BLaER1 treated with 17β-estradiol and CSF1 and Interleukin-3, amounts not matched to agents 10 nM and 100 nM (cell line): ENCODE data around the gene RALBP1.

ENCODE experiments used
- H3K27ac ChIP-seq, 11 experiments: shearing (Covaris generic); formaldehyde crosslinking; 2 replicates each; pipeline ENCODE4 v1.8.1; 2022
- H3K27me3 ChIP-seq, 11 experiments: shearing (Covaris generic); formaldehyde crosslinking; 2 replicates each; pipeline ENCODE4 v1.8.1; 2022
- H3K36me3 ChIP-seq, 11 experiments: shearing (Covaris generic); formaldehyde crosslinking; 2 replicates each; pipeline ENCODE4 v1.8.1; 2022
- H3K4me1 ChIP-seq, 10 experiments: shearing (Covaris generic); formaldehyde crosslinking; 2 replicates each; pipeline ENCODE4 v1.8.1; 2022
- H3K4me2 ChIP-seq, 11 experiments: shearing (Covaris generic); formaldehyde crosslinking; 2 replicates each; pipeline ENCODE4 v1.8.1; 2022
- H3K4me3 ChIP-seq, 10 experiments: shearing (Covaris generic); formaldehyde crosslinking; 2 replicates each; pipeline ENCODE4 v1.8.1; 2022
- H3K9ac ChIP-seq, 11 experiments: shearing (Covaris generic); formaldehyde crosslinking; 2 replicates each; pipeline ENCODE4 v1.8.1; 2022
- H3K9me3 ChIP-seq, 11 experiments: shearing (Covaris generic); formaldehyde crosslinking; replicated peaks in 1 of 11; 2 replicates each; pipeline ENCODE4 v1.8.1; 2022
- H4K20me1 ChIP-seq, 11 experiments: shearing (Covaris generic); formaldehyde crosslinking; 2 replicates each; pipeline ENCODE4 v1.8.1; 2022
- Cebpa-rat ChIP-seq, 11 experiments: shearing (Covaris generic); IDR thresholded peaks; 2 replicates each; pipeline ENCODE4 v1.8.1; 2022

The RALBP1 gene

GRCh38 chr18:9558387-9559064, 83.2 kb downstream of the RALBP1 start:
- Histone ChIP-seq H3K27me3 (no peaks in the 10 kb centered on the region), H4K20me1 (peaks cover 0 to 15% (median 0%) of the 10 kb centered on the region in 11 experiments; a peak in 4 of 22 replicates), H3K9ac (no peak overlapping the region), H3K4me2 (peak overlapping the region in 2 of 11 experiments; percentile 30 to 41; a peak in 3 of 22 replicates), H3K4me1 (peaks cover 0 to 40% (median 0%) of the 10 kb centered on the region in 10 experiments; a peak in 6 of 20 replicates), H3K36me3 (peaks cover 86 to 100% (median 99%) of the 10 kb centered on the region in 11 experiments), H3K27ac (no peak overlapping the region; a peak in 1 of 22 replicates), H3K9me3 (peaks cover 2 to 19% (median 11%) of the 10 kb centered on the region in 11 experiments; a peak in 21 of 22 replicates), H3K4me3 (no peak overlapping the region)
- TF ChIP-seq Cebpa-rat (IDR thresholded peaks at IDR 0.05), result no peak

GRCh38 chr18:9559253-9559652, 83.9 kb downstream of the RALBP1 start:
- no peak overlapping the region for H3K4me3 ChIP-seq
- no peak overlapping the region for H3K27ac ChIP-seq
- peaks cover 81 to 100% (median 99%) of the 10 kb centered on the region in 11 experiments for H3K36me3 ChIP-seq
- H3K4me1 ChIP-seq, result peaks cover 0 to 47% (median 0%) of the 10 kb centered on the region in 10 experiments; a peak in 6 of 20 replicates
- H3K9ac ChIP-seq, result no peak overlapping the region
- TF ChIP-seq Cebpa-rat (IDR thresholded peaks at IDR 0.05), result no peak
- H3K9me3 ChIP-seq, result peaks cover 0 to 12% (median 4%) of the 10 kb centered on the region in 11 experiments; a peak in 8 of 22 replicates
- no peak overlapping the region for H3K4me2 ChIP-seq
- H3K27me3 ChIP-seq, result no peaks in the 10 kb centered on the region
- peaks cover 0 to 15% (median 0%) of the 10 kb centered on the region in 11 experiments; a peak in 4 of 22 replicates for H4K20me1 ChIP-seq

DNA sequence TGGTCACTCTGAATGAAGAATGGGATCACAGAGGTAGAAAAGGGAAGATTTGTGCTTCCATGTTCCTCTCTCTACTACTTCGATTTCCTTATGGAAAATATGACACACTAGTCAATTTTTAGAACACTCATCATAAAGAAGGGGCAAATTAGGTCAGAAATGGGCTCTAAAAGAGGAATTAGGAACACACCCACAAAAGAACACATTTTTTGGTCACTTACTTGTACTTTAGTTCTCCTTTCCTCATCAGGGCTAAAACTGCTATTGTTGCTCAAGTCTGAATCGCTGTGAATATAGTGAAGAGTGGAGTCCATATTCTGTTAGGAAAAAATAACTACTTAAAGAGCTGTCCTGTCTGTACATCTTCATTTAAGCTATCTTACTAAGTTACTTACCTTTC, 86.4 kb downstream of the RALBP1 start:
- Histone ChIP-seq H3K4me1 (peaks cover 0 to 58% (median 0%) of the 10 kb centered on the region in 10 experiments; a peak in 6 of 20 replicates), H3K36me3 (peaks cover 71 to 100% (median 96%) of the 10 kb centered on the region in 11 experiments), H3K27ac (peak overlapping the region in 2 of 11 experiments; percentile 24 to 64; a peak in 4 of 22 replicates)

GRCh38 chr18:9562584-9562983, 87.3 kb downstream of the RALBP1 start:
- Histone ChIP-seq H3K4me3 (no peak overlapping the region), H3K27me3 (no peaks in the 10 kb centered on the region), H3K9ac (no peak overlapping the region), H3K27ac (peak overlapping the region in 1 of 11 experiments; percentile 64; a peak in 1 of 22 replicates), H4K20me1 (peaks cover 0 to 27% (median 0%) of the 10 kb centered on the region in 11 experiments; a peak in 7 of 22 replicates), H3K9me3 (no peaks in the 10 kb centered on the region), H3K4me2 (peak overlapping the region in 2 of 11 experiments; percentile 63 to 67; a peak in 4 of 22 replicates), H3K36me3 (peaks cover 71 to 100% (median 96%) of the 10 kb centered on the region in 11 experiments), H3K4me1 (peaks cover 0 to 58% (median 0%) of the 10 kb centered on the region in 10 experiments; a peak in 6 of 20 replicates)
- TF ChIP-seq Cebpa-rat (IDR thresholded peaks at IDR 0.05), result no peak

More for the DNA sequence above, 86.4 kb downstream of the RALBP1 start:
- Histone ChIP-seq H3K4me2 (peak overlapping the region in 3 of 11 experiments; percentile 13 to 67 (median 63); a peak in 5 of 22 replicates), H3K4me3 (no peak overlapping the region), H3K27me3 (no peaks in the 10 kb centered on the region), H3K9ac (0 out of 22 replicates have a peak overlapping the region, but pooled peaks of 1 of the 11 experiments have one; percentile 7), H4K20me1 (peaks cover 0 to 26% (median 0%) of the 10 kb centered on the region in 11 experiments; a peak in 7 of 22 replicates), H3K9me3 (no peaks in the 10 kb centered on the region)
- TF ChIP-seq Cebpa-rat (IDR thresholded peaks at IDR 0.05), result no peak

GRCh38 chr18:9563331-9563730, 88.0 kb downstream of the RALBP1 start:
- H3K4me1 ChIP-seq, result peaks cover 0 to 54% (median 0%) of the 10 kb centered on the region in 10 experiments; a peak in 6 of 20 replicates
- H3K4me2 ChIP-seq, result peak overlapping the region in 1 of 11 experiments; percentile 63; a peak in 1 of 22 replicates
- H3K27me3 ChIP-seq, result no peaks in the 10 kb centered on the region
- H3K4me3 ChIP-seq, result no peak overlapping the region
- H4K20me1 ChIP-seq, result peaks cover 0 to 26% (median 0%) of the 10 kb centered on the region in 11 experiments; a peak in 7 of 22 replicates
- no peaks in the 10 kb centered on the region for H3K9me3 ChIP-seq
- H3K9ac ChIP-seq, result no peak overlapping the region
- TF ChIP-seq Cebpa-rat (IDR thresholded peaks at IDR 0.05), result no peak
- H3K27ac ChIP-seq, result no peak overlapping the region
- H3K36me3 ChIP-seq, result peaks cover 71 to 100% (median 96%) of the 10 kb centered on the region in 11 experiments

GRCh38 chr18:9565407-9565806, 90.1 kb downstream of the RALBP1 start:
- TF ChIP-seq Cebpa-rat (IDR thresholded peaks at IDR 0.05), result no peak
- Histone ChIP-seq H3K9me3 (no peaks in the 10 kb centered on the region), H3K36me3 (peaks cover 72 to 100% (median 96%) of the 10 kb centered on the region in 11 experiments), H3K27me3 (no peaks in the 10 kb centered on the region), H4K20me1 (peaks cover 0 to 24% (median 0%) of the 10 kb centered on the region in 11 experiments; a peak in 6 of 22 replicates), H3K9ac (no peak overlapping the region), H3K27ac (no peak overlapping the region), H3K4me1 (peaks cover 0 to 51% (median 0%) of the 10 kb centered on the region in 10 experiments; a peak in 6 of 20 replicates), H3K4me3 (no peak overlapping the region), H3K4me2 (peak overlapping the region in 1 of 11 experiments; percentile 12; a peak in 1 of 22 replicates)

GRCh38 chr18:9568186-9568585, 92.9 kb downstream of the RALBP1 start:
- Histone ChIP-seq H3K4me3 (no peak overlapping the region), H3K27me3 (no peaks in the 10 kb centered on the region), H3K9ac (no peak overlapping the region), H3K4me1 (peaks cover 0 to 26% (median 0%) of the 10 kb centered on the region in 10 experiments; a peak in 4 of 20 replicates), H3K9me3 (no peaks in the 10 kb centered on the region), H3K36me3 (peaks cover 82 to 100% (median 91%) of the 10 kb centered on the region in 11 experiments), H4K20me1 (peaks cover 0 to 22% (median 0%) of the 10 kb centered on the region in 11 experiments; a peak in 6 of 22 replicates), H3K27ac (no peak overlapping the region), H3K4me2 (no peak overlapping the region)
- no peak for TF ChIP-seq Cebpa-rat (IDR thresholded peaks at IDR 0.05)

DNA sequence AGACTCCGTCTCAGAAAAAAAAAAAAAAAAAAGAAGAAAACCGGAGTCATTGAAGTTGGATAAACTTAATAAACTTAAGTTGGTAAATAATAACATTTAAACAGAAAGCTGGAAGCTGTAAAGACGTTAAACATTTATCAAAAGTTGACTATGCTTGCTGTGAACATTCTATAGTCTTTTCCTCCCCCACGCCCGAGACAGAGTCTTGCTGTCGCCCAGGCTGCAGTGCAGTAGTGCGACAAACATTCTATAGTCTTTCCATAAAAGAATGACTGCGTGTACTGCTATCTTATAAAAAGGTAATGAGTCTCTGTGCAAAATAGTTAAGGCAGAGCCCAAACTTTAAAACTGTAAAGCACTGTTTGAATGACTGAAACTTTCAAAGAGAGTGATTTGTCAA, 93.9 kb downstream of the RALBP1 start:
- H3K27ac ChIP-seq, result no peak overlapping the region
- no peak overlapping the region for H3K4me2 ChIP-seq
- peaks cover 0 to 22% (median 0%) of the 10 kb centered on the region in 11 experiments; a peak in 6 of 22 replicates for H4K20me1 ChIP-seq
- peaks cover 0 to 16% (median 0%) of the 10 kb centered on the region in 10 experiments; a peak in 3 of 20 replicates for H3K4me1 ChIP-seq
- H3K36me3 ChIP-seq, result peaks cover 81 to 100% (median 90%) of the 10 kb centered on the region in 11 experiments
- no peak for TF ChIP-seq Cebpa-rat (IDR thresholded peaks at IDR 0.05)
- no peak overlapping the region for H3K4me3 ChIP-seq
- H3K27me3 ChIP-seq, result no peaks in the 10 kb centered on the region
- H3K9ac ChIP-seq, result no peak overlapping the region
- H3K9me3 ChIP-seq, result no peaks in the 10 kb centered on the region

GRCh38 chr18:9570255-9570654, 94.9 kb downstream of the RALBP1 start:
- Histone ChIP-seq H3K27me3 (no peaks in the 10 kb centered on the region), H3K4me1 (peaks cover 0 to 11% (median 0%) of the 10 kb centered on the region in 10 experiments; a peak in 3 of 20 replicates), H3K27ac (no peak overlapping the region), H4K20me1 (peaks cover 0 to 29% (median 0%) of the 10 kb centered on the region in 11 experiments; a peak in 6 of 22 replicates), H3K36me3 (peaks cover 80 to 100% (median 93%) of the 10 kb centered on the region in 11 experiments), H3K4me2 (no peak overlapping the region), H3K9me3 (no peaks in the 10 kb centered on the region), H3K4me3 (no peak overlapping the region), H3K9ac (no peak overlapping the region)
- no peak for TF ChIP-seq Cebpa-rat (IDR thresholded peaks at IDR 0.05)
